PC-3 (cell line): Measurements from ENCODE around the gene ABLIM2. TPM values are rescaled to one million over a fixed set of nuclear protein-coding genes. Genes with fewer than 3 reads are reported as not detected.

Experiments used
- ATAC-seq: fragments of 200-7000 bp; cut with Tn5 transposase; 2 replicates; pipeline ENCODE4 v1.9.1; 2020; ENCODE audit warnings: mild to moderate bottlenecking, moderate library complexity
- Bru-seq: library from RNA; stranded (reverse); fragments of 400-500 nt; gene quantifications from one replicate; lab custom pipeline; 2021; lab: Mats Ljungman, UMichigan
- BruChase-seq, 2 experiments: library from RNA; stranded (reverse); fragments of 400-500 nt; gene quantifications; one replicate each; lab custom pipeline; 2021; lab: Mats Ljungman, UMichigan
- BruUV-seq: library from RNA; stranded (reverse); fragments of 400-500 nt; replicated peaks from 2 replicates; lab custom pipeline; 2021; lab: Mats Ljungman, UMichigan
- CTCF ChIA-PET: fragments of 300-600 bp; sonication (Branson Sonifier 250); formaldehyde crosslinking; loops from one replicate; lab custom pipeline; 2022; ENCODE audit warnings: antibody characterized with exemption; lab: Charles Lee
- POLR2A ChIA-PET: fragments of 300-600 bp; sonication (Branson Sonifier 250); formaldehyde crosslinking; loops from one replicate; lab custom pipeline; 2022; ENCODE audit warnings: antibody characterized with exemption; ENCODE audit not compliant: unreplicated experiment; lab: Charles Lee
- DNase-seq: peaks from one replicate; pipeline ENCODE4 v3.0.0-alpha.2; 2015
- H2AFZ ChIP-seq: fragments of 300-600 bp; sonication (generic); 2 replicates; pipeline ENCODE4 v1.6.0; 2016; ENCODE audit warnings: antibody characterized with exemption, low read length
- H3F3A ChIP-seq: fragments of 300-600 bp; sonication (generic); one replicate; pipeline ENCODE4 v1.6.0; 2017; ENCODE audit warnings: antibody characterized with exemption, low read length, control low read depth, mild to moderate bottlenecking; ENCODE audit not compliant: unreplicated experiment
- H3K27ac ChIP-seq: fragments of 300-600 bp; sonication (generic); 2 replicates; pipeline ENCODE4 v1.5.1; 2016; ENCODE audit warnings: mild to moderate bottlenecking, low read length
- H3K27me3 ChIP-seq: fragments of 300-600 bp; sonication (generic); 2 replicates; pipeline ENCODE4 v1.6.1; 2016; ENCODE audit warnings: low read length, mixed read lengths
- H3K36me3 ChIP-seq: fragments of 300-600 bp; sonication (generic); 2 replicates; pipeline ENCODE4 v1.6.1; 2016; ENCODE audit warnings: low read depth, mixed run types, low read length, mixed read lengths
- H3K4me1 ChIP-seq: fragments of 300-600 bp; sonication (generic); 2 replicates; pipeline ENCODE4 v1.5.1; 2016; ENCODE audit warnings: low read length; ENCODE audit not compliant: insufficient read depth
- H3K4me2 ChIP-seq: fragments of 300-600 bp; sonication (generic); 2 replicates; pipeline ENCODE4 v1.6.0; 2016; ENCODE audit warnings: low read length
- H3K4me3 ChIP-seq: fragments of 300-600 bp; sonication (generic); 2 replicates; pipeline ENCODE4 v1.5.1; 2016; ENCODE audit warnings: mild to moderate bottlenecking, low read length, mixed read lengths
- H3K79me2 ChIP-seq: fragments of 300-600 bp; sonication (generic); 2 replicates; pipeline ENCODE4 v1.6.1; 2017; ENCODE audit warnings: low read length, mixed read lengths
- H3K9ac ChIP-seq: fragments of 300-600 bp; sonication (generic); 2 replicates; pipeline ENCODE4 v1.6.0; 2016; ENCODE audit warnings: mild to moderate bottlenecking, low read length
- H3K9me2 ChIP-seq: fragments of 300-600 bp; sonication (generic); replicated peaks from 2 replicates; pipeline ENCODE4 v1.6.1; 2016; ENCODE audit warnings: mixed run types, low read length, mixed read lengths
- H3K9me3 ChIP-seq: fragments of 300-600 bp; sonication (generic); 2 replicates; pipeline ENCODE4 v1.6.1; 2016; ENCODE audit warnings: low read length, mixed read lengths
- H4K20me1 ChIP-seq: fragments of 300-600 bp; sonication (generic); 2 replicates; pipeline ENCODE4 v1.6.1; 2016; ENCODE audit warnings: low read length, mixed read lengths
- EZH2 ChIP-seq: fragments of 300-600 bp; sonication (generic); IDR thresholded peaks from one replicate; pipeline ENCODE4 v1.6.1; 2017; ENCODE audit warnings: antibody characterized with exemption, mild to moderate bottlenecking, low read length; ENCODE audit not compliant: unreplicated experiment
- EZH2phosphoT487 ChIP-seq: fragments of 300-600 bp; sonication (generic); IDR thresholded peaks from 2 replicates; pipeline ENCODE4 v1.6.1; 2018; ENCODE audit warnings: mild to moderate bottlenecking, antibody characterized with exemption, low read length, borderline replicate concordance
- intact Hi-C: fragments of 100-400 bp; cut with micrococcal nuclease; formaldehyde crosslinking; loops from 2 replicates; pipeline ENCODE4 v1.9.0; 2023
- long read RNA-seq: library from polyadenylated mRNA; unstranded; transcript quantifications from one replicate; pipeline ENCODE4 v2.0.0, GENCODE V29; 2021; ENCODE audit not compliant: unreplicated experiment
- total RNA-seq: library from RNA; depleted of rRNA; stranded (reverse); fragments of >200 nt; gene quantifications from 2 replicates; pipeline ENCODE4 v1.2.3, GENCODE V29; 2014; rRNA removed
- TF ChIP-seq, protein P1 (sequence below): fragments of 300-600 bp; sonication (generic); conservative IDR thresholded peaks from 2 replicates; pipeline ENCODE4 v1.5.1; 2017; ENCODE audit warnings: antibody characterized with exemption, low read depth, mild to moderate bottlenecking, low read length

Gene ABLIM2
- total RNA-seq, result 3.2 and 3.6 TPM in 2 replicates
- Bru-seq, nascent RNA, result percentile 37 among the genes with signal in this experiment
- percentile 29 among the genes with signal in this experiment for BruChase-seq, experiment 1, labeled RNA remaining after a 6-hour chase
- BruChase-seq, experiment 2, labeled RNA remaining after a 2-hour chase, result percentile 34 among the genes with signal in this experiment
- long read RNA-seq, partial matches to known transcripts, result 3 of 8 reads
- long read RNA-seq, other reads (novel, unspliced or antisense), result 4 of 8 reads

DNA sequence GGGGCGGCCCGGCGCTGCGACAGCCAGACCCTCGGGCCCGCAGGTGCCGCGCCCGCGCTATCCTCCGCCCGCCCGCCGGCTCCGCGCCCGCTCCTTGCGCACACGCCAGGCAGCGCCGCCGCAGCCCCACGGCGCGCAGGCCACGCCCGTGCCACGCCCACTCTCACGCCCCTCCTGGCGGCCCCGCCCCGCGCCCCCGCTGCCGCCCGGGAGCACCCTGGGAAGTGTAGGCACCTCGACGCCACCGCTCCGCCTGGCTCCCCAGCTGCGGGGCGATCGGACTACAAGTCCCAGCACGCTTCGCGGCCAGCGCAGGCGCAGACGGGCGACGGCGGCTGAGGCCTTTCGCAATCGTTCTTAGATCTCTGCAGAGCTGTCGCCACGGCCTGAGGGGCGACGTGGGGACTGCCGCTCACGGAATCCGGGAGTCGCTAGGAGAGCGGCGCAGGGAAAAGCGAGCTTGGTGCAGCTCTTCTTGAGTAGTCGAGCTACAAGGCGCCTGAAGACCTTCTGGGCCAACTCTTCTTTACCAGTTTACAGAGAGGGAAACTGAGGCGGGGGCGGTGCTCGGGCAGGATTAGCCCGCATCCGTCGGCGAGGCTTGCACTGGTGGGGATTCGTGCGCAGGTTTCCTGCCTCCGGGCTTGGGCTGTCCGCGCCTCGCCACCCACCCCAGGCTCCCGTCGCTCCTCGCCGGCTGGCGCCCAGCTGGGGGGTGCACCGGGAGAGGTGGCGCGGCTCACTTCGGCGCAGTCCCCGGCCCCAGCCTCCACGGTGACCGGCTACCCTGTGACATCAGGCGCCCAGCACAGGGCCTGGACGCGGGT, at the start of gene ABLIM2:
ABLIM2 (minus strand) TSS at position 104 of the 827 bp plus-strand sequence. CDS start 124 bp downstream, outside the sequence.
- H3K4me1 ChIP-seq, result no peaks in the 10 kb centered on the region; the same call in 1 of the 2 replicates
- peak within 1 kb of the TSS; percentile 84 for H3K4me3 ChIP-seq
- H3K27ac ChIP-seq, result no peak within 1 kb of the TSS
- H2AFZ ChIP-seq, result peak within 1 kb of the TSS; percentile 85
- TF ChIP-seq, protein P1, sequence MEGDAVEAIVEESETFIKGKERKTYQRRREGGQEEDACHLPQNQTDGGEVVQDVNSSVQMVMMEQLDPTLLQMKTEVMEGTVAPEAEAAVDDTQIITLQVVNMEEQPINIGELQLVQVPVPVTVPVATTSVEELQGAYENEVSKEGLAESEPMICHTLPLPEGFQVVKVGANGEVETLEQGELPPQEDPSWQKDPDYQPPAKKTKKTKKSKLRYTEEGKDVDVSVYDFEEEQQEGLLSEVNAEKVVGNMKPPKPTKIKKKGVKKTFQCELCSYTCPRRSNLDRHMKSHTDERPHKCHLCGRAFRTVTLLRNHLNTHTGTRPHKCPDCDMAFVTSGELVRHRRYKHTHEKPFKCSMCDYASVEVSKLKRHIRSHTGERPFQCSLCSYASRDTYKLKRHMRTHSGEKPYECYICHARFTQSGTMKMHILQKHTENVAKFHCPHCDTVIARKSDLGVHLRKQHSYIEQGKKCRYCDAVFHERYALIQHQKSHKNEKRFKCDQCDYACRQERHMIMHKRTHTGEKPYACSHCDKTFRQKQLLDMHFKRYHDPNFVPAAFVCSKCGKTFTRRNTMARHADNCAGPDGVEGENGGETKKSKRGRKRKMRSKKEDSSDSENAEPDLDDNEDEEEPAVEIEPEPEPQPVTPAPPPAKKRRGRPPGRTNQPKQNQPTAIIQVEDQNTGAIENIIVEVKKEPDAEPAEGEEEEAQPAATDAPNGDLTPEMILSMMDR, result no peak
- no peak for TF ChIP-seq EZH2
- TF ChIP-seq EZH2phosphoT487, result no peak
- DNase-seq, result peak; percentile 93
- H3F3A ChIP-seq, result no peaks in the 10 kb centered on the region
- H3K4me2 ChIP-seq, result peak within 1 kb of the TSS; percentile 95
- H4K20me1 ChIP-seq, result no peaks in the 10 kb centered on the region
- H3K27me3 ChIP-seq, result no peaks in the 10 kb centered on the region
- no peaks in the 10 kb centered on the region for H3K9me2 ChIP-seq
- ChIA-PET POLR2A (interaction anchor here (0.5 to 0.6 kb wide), 2 partner anchors 41 to 61 kb away, joined by 3 to 5 read pairs; no protein-coding TSS in a partner anchor), CTCF (no interaction called here)
- TSS peak; percentile 46 for BruUV-seq
- intact Hi-C loops, result no loop called here
- H3K9me3 ChIP-seq, result no peaks in the 10 kb centered on the region
- no peaks in the 10 kb centered on the region for H3K36me3 ChIP-seq
- peak; percentile 98 for ATAC-seq
- H3K9ac ChIP-seq, result peak within 1 kb of the TSS; percentile 63
- H3K79me2 ChIP-seq, result no peaks in the 10 kb centered on the region

DNA sequence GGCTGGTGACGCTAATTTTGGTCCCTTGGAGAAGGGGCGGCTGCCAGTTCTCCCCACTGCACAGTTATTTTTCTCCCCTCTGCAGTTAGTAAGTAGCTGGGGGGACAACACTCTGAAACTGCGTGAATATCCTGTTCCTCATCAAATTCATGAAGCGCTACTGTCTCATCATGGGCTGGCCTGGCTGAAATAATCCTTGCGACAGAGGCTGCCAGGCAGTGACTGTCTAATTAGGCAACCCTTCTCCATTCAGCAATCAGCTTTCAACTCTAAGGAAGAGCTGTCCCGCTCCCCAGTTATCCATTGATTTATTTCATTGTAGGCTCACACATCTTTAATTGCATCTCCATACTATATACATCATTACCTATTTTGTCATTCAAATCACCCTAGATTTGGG, 48.7 kb upstream of the ABLIM2 start:
- no peak for DNase-seq
- H3K27ac ChIP-seq, result no peak overlapping the region
- no peaks in the 10 kb centered on the region for H3K4me1 ChIP-seq
- H3K4me2 ChIP-seq, result no peak overlapping the region
- H3K9ac ChIP-seq, result no peak overlapping the region
- ChIA-PET CTCF (no interaction called here), POLR2A (no interaction called here)
- H3F3A ChIP-seq, result no peaks in the 10 kb centered on the region
- no peaks in the 10 kb centered on the region for H3K9me2 ChIP-seq
- H3K79me2 ChIP-seq, result no peaks in the 10 kb centered on the region
- no peaks in the 10 kb centered on the region for H4K20me1 ChIP-seq
- H2AFZ ChIP-seq, result no peak overlapping the region
- TF ChIP-seq EZH2, result no peak
- no peak for TF ChIP-seq EZH2phosphoT487
- TF ChIP-seq, protein P1, result no peak
- H3K4me3 ChIP-seq, result no peak overlapping the region
- no peaks in the 10 kb centered on the region for H3K27me3 ChIP-seq
- H3K36me3 ChIP-seq, result no peaks in the 10 kb centered on the region
- BruUV-seq, result no TSS peak
- intact Hi-C loops, result no loop called here
- H3K9me3 ChIP-seq, result no peaks in the 10 kb centered on the region
- no peak for ATAC-seq
